NCI-H2107 (cell line): ENCODE results near the gene PPP4R1.

ENCODE experiments used
- DNase-seq: peaks from one replicate; lab custom pipeline; 2025; lab: John Stamatoyannopoulos, UW

The PPP4R1 gene

GRCh38 chr18:9545029-9545428 lies 69.3 kb downstream of the PPP4R1 start:
- no peak for DNase-seq

- DNase-seq: no peak
Measured at GRCh38 chr18:9542924-9543323, 71.4 kb downstream of the PPP4R1 start.

GRCh38 chr18:9539938-9540337 lies 74.4 kb downstream of the PPP4R1 start:
- no peak for DNase-seq

- DNase-seq: no peak
Measured at GRCh38 chr18:9539283-9539682, 75.1 kb downstream of the PPP4R1 start.

GRCh38 chr18:9537677-9538076 lies 76.7 kb downstream of the PPP4R1 start:
- no peak for DNase-seq

GRCh38 chr18:9536354-9537152 lies 77.8 kb downstream of the PPP4R1 start:
- DNase-seq: no peak

GRCh38 chr18:9535430-9535991 lies 78.8 kb downstream of the PPP4R1 start:
- no peak for DNase-seq

- DNase-seq: no peak
Measured at GRCh38 chr18:9534844-9535243, 79.5 kb downstream of the PPP4R1 start.

- DNase-seq: no peak
Measured at GRCh38 chr18:9531791-9532410, 82.5 kb downstream of the PPP4R1 start.

- DNase-seq: no peak
Measured at GRCh38 chr18:9530226-9531009, 83.9 kb downstream of the PPP4R1 start.

- no peak for DNase-seq
Measured at GRCh38 chr18:9526458-9526857, 87.9 kb downstream of the PPP4R1 start.

GRCh38 chr18:9522952-9523351 lies 91.4 kb downstream of the PPP4R1 start:
- DNase-seq: no peak

- no peak for DNase-seq
Measured at GRCh38 chr18:9521770-9522169, 92.6 kb downstream of the PPP4R1 start.

- no peak for DNase-seq
Measured at GRCh38 chr18:9520666-9521065, 93.7 kb downstream of the PPP4R1 start.

GRCh38 chr18:9519399-9519798 lies 95.0 kb downstream of the PPP4R1 start:
- no peak for DNase-seq

- DNase-seq: no peak
Measured at GRCh38 chr18:9517869-9518268, 96.5 kb downstream of the PPP4R1 start.

- no peak for DNase-seq
Measured at GRCh38 chr18:9516437-9517064, 97.8 kb downstream of the PPP4R1 start.

- DNase-seq: no peak
Measured at GRCh38 chr18:9513971-9514512, 100.3 kb downstream of the PPP4R1 start.

- DNase-seq: no peak
Measured at GRCh38 chr18:9508446-9509025, 105.8 kb downstream of the PPP4R1 start.

GRCh38 chr18:9507565-9508088 lies 106.7 kb downstream of the PPP4R1 start:
- no peak for DNase-seq
